ENCODE measurements around the gene HELB. TPM values are rescaled to one million over a fixed set of nuclear protein-coding genes. Genes with fewer than 3 reads are reported as not detected.

The HELB gene
- total RNA-seq, 1 experiment from 2014 or later, result 2.6 TPM

GRCh38 chr12:66345956-66346355 lies 43.7 kb downstream of the HELB start:
- no peak for DNase-seq (ENCODE audit: unreplicated experiment)
- H3K4me1 Mint-ChIP-seq (ENCODE audit: insufficient read depth, unreplicated experiment), result no peaks in the 10 kb centered on the region

GRCh38 chr12:66351301-66351700 lies 49.0 kb downstream of the HELB start:
- Mint-ChIP-seq H3K4me1 (ENCODE audit: insufficient read depth, unreplicated experiment) (no peaks in the 10 kb centered on the region), H3K27me3 (ENCODE audit: insufficient read depth, unreplicated experiment) (no peaks in the 10 kb centered on the region), H3K9me3 (ENCODE audit: unreplicated experiment) (no peaks in the 10 kb centered on the region), H3K27ac (ENCODE audit: low read depth, unreplicated experiment) (no peak overlapping the region), H3K4me3 (ENCODE audit: unreplicated experiment) (no peak overlapping the region), H3K36me3 (ENCODE audit: insufficient read depth, unreplicated experiment) (no peaks in the 10 kb centered on the region)
- no TSS peak for BruUV-seq (replicated peaks)
- TF ChIP-seq CTCF (IDR thresholded peaks at IDR 0.05; ENCODE audit: unreplicated experiment), result no peak
- intact Hi-C loops (cut with micrococcal nuclease), result loop anchor here (5.0 kb wide), 1 partner anchor 356 kb away; no protein-coding TSS in a partner anchor
- POLR2A ChIA-PET, result no interaction called here
- CTCF ChIA-PET, result interaction anchor here (0.7 to 2.5 kb wide), 5 partner anchors 22 to 358 kb away, joined by 3 to 10 read pairs (median 5); no protein-coding TSS in a partner anchor
- no peak for DNase-seq (ENCODE audit: unreplicated experiment)

More at GRCh38 chr12:66345956-66346355, 43.7 kb downstream of the HELB start:
- no peaks in the 10 kb centered on the region for H3K27me3 Mint-ChIP-seq (ENCODE audit: insufficient read depth, unreplicated experiment)
- CTCF ChIA-PET, result interaction anchor here (0.7 kb wide), 1 partner anchor 363 kb away, joined by 4 read pairs; no protein-coding TSS in a partner anchor
- no TSS peak for BruUV-seq (replicated peaks)
- no peak for TF ChIP-seq CTCF (IDR thresholded peaks at IDR 0.05; ENCODE audit: unreplicated experiment)
- POLR2A ChIA-PET, result no interaction called here
- no peak overlapping the region for H3K4me3 Mint-ChIP-seq (ENCODE audit: unreplicated experiment)
- H3K27ac Mint-ChIP-seq (ENCODE audit: low read depth, unreplicated experiment), result no peak overlapping the region
- intact Hi-C loops (cut with micrococcal nuclease), result no loop called here
- no peaks in the 10 kb centered on the region for H3K36me3 Mint-ChIP-seq (ENCODE audit: insufficient read depth, unreplicated experiment)
- no peaks in the 10 kb centered on the region for H3K9me3 Mint-ChIP-seq (ENCODE audit: unreplicated experiment)

- Mint-ChIP-seq H3K36me3 (ENCODE audit: insufficient read depth, unreplicated experiment) (no peaks in the 10 kb centered on the region), H3K27me3 (ENCODE audit: insufficient read depth, unreplicated experiment) (no peaks in the 10 kb centered on the region), H3K4me3 (ENCODE audit: unreplicated experiment) (no peak overlapping the region), H3K4me1 (ENCODE audit: insufficient read depth, unreplicated experiment) (no peaks in the 10 kb centered on the region), H3K9me3 (ENCODE audit: unreplicated experiment) (no peaks in the 10 kb centered on the region), H3K27ac (ENCODE audit: low read depth, unreplicated experiment) (no peak overlapping the region)
- POLR2A ChIA-PET, result no interaction called here
- peak; percentile 41 for DNase-seq (ENCODE audit: unreplicated experiment)
- no TSS peak for BruUV-seq (replicated peaks)
- CTCF ChIA-PET, result interaction anchor here (0.6 to 2.5 kb wide), 8 partner anchors 22 to 350 kb away, joined by 3 to 10 read pairs (median 4); no protein-coding TSS in a partner anchor
- peak; percentile 35 for TF ChIP-seq CTCF (IDR thresholded peaks at IDR 0.05; ENCODE audit: unreplicated experiment)
- intact Hi-C loops (cut with micrococcal nuclease), result loop anchor here (1.0 to 5.0 kb wide), 3 partner anchors 57 to 355 kb away; no protein-coding TSS in a partner anchor
These were observed 49.9 kb downstream of the HELB start for GRCh38 chr12:66352197-66352596.

GRCh38 chr12:66352899-66353298 lies 50.6 kb downstream of the HELB start:
- POLR2A ChIA-PET, result no interaction called here
- BruUV-seq (replicated peaks), result no TSS peak
- H3K27me3 Mint-ChIP-seq (ENCODE audit: insufficient read depth, unreplicated experiment), result no peaks in the 10 kb centered on the region
- no peaks in the 10 kb centered on the region for H3K36me3 Mint-ChIP-seq (ENCODE audit: insufficient read depth, unreplicated experiment)
- intact Hi-C loops (cut with micrococcal nuclease), result loop anchor here (1.0 to 5.0 kb wide), 3 partner anchors 56 to 354 kb away; no protein-coding TSS in a partner anchor
- H3K27ac Mint-ChIP-seq (ENCODE audit: low read depth, unreplicated experiment), result no peak overlapping the region
- TF ChIP-seq CTCF (IDR thresholded peaks at IDR 0.05; ENCODE audit: unreplicated experiment), result no peak
- H3K4me3 Mint-ChIP-seq (ENCODE audit: unreplicated experiment), result no peak overlapping the region
- H3K4me1 Mint-ChIP-seq (ENCODE audit: insufficient read depth, unreplicated experiment), result no peaks in the 10 kb centered on the region
- DNase-seq (ENCODE audit: unreplicated experiment), result no peak
- CTCF ChIA-PET, result interaction anchor here (1.0 to 2.5 kb wide), 7 partner anchors 12 to 340 kb away, joined by 4 to 10 read pairs (median 5); no protein-coding TSS in a partner anchor
- no peaks in the 10 kb centered on the region for H3K9me3 Mint-ChIP-seq (ENCODE audit: unreplicated experiment)

Data from MCF 10A (cell line).